Karpas-422 (cell line): ENCODE results near the gene ZDHHC11. TPM values are rescaled to one million over a fixed set of nuclear protein-coding genes. Genes with fewer than 3 reads are reported as not detected.

Source experiments
- DNase-seq: peaks from one replicate; pipeline ENCODE4 v3.0.0-alpha.2; 2015
- H2AFZ ChIP-seq: fragments of 200-600 bp; sonication (generic); 2 replicates; pipeline ENCODE4 v1.6.1; 2014; ENCODE audit warnings: antibody characterized with exemption, low read length, mixed read lengths
- H3K27ac ChIP-seq: fragments of 200-600 bp; sonication (generic); 2 replicates; pipeline ENCODE4 v1.5.1; 2014; ENCODE audit warnings: mild to moderate bottlenecking, low read length, moderate library complexity
- H3K27me3 ChIP-seq: fragments of 200-600 bp; sonication (generic); 2 replicates; pipeline ENCODE4 v1.6.1; 2014; ENCODE audit warnings: low read length, mixed read lengths
- H3K36me3 ChIP-seq: fragments of 200-600 bp; sonication (generic); 2 replicates; pipeline ENCODE4 v1.6.1; 2014; ENCODE audit warnings: low read length, mixed read lengths; ENCODE audit not compliant: insufficient read depth
- H3K4me1 ChIP-seq: fragments of 200-600 bp; sonication (generic); 2 replicates; pipeline ENCODE4 v1.6.1; 2014; ENCODE audit warnings: mild to moderate bottlenecking, low read length, mixed read lengths
- H3K4me2 ChIP-seq: fragments of 200-600 bp; sonication (generic); 2 replicates; pipeline ENCODE4 v1.6.1; 2014; ENCODE audit warnings: low read length, low read depth, mild to moderate bottlenecking; ENCODE audit not compliant: poor library complexity, severe bottlenecking
- H3K4me3 ChIP-seq: fragments of 200-600 bp; sonication (generic); 2 replicates; pipeline ENCODE4 v1.5.1; 2014; ENCODE audit warnings: mild to moderate bottlenecking, antibody characterized with exemption, low read length, mixed read lengths
- H3K79me2 ChIP-seq: fragments of 200-600 bp; sonication (generic); 2 replicates; pipeline ENCODE4 v1.6.1; 2014; ENCODE audit warnings: mild to moderate bottlenecking, low read length, mixed read lengths
- H3K9ac ChIP-seq: fragments of 200-600 bp; sonication (generic); 2 replicates; pipeline ENCODE4 v1.6.0; 2014; ENCODE audit warnings: low read length
- H3K9me2 ChIP-seq: fragments of 200-600 bp; sonication (generic), shearing (Covaris generic); replicated peaks from 2 replicates; pipeline ENCODE4 v1.6.0; 2014; ENCODE audit warnings: mild to moderate bottlenecking, low read length, moderate library complexity; ENCODE audit not compliant: insufficient read depth
- H3K9me3 ChIP-seq: fragments of 300-700, 200-600 bp; sonication (generic); 2 replicates; pipeline ENCODE4 v1.6.1; 2014; ENCODE audit warnings: low read length, mixed read lengths
- H4K20me1 ChIP-seq: fragments of 200-600 bp; sonication (generic); 2 replicates; pipeline ENCODE4 v1.6.1; 2014; ENCODE audit warnings: mild to moderate bottlenecking, antibody characterized with exemption, low read length, low read depth; ENCODE audit not compliant: insufficient read depth
- total RNA-seq: library from RNA; depleted of rRNA; stranded (reverse); fragments of >200 nt; shearing (Covaris generic); gene quantifications from 2 replicates; pipeline ENCODE4 v1.2.3, GENCODE V29; 2014; ENCODE audit warnings: low replicate concordance; rRNA removed

ZDHHC11 gene, protein sequence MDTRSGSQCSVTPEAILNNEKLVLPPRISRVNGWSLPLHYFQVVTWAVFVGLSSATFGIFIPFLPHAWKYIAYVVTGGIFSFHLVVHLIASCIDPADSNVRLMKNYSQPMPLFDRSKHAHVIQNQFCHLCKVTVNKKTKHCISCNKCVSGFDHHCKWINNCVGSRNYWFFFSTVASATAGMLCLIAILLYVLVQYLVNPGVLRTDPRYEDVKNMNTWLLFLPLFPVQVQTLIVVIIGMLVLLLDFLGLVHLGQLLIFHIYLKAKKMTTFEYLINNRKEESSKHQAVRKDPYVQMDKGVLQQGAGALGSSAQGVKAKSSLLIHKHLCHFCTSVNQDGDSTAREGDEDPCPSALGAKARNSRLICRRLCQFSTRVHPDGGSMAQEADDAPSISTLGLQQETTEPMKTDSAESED
- total RNA-seq: 10.8 and 15.7 TPM in 2 replicates

DNA sequence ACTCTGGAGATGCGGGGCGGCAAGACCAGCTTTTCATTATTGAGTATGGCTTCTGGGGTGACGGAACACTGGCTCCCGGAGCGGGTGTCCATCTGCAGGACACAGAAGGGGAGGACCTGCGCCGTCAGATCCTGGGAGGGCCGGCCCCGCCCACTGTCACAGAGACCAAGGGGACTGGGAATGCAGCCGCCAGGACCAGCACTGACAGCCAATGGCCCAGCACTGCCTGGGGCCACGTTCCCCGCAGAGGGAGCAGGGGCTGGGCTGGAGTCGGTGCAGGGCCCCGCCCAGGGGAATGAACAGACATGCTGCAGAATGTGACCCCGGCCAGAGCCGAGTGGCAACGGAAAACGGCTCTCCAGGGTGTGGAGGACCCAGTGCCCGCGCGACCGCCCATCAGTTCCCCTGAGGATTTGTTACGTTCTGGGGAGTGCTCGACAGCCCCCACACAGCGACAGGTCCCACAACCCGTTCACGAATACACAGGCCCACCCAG is at the start of gene ZDHHC11:
Gene ZDHHC11, minus strand, starts transcription at position 476 of the 496 bp plus-strand sequence. Its CDS starts 384 bp downstream, at position 92.
- Histone ChIP-seq H3K27me3 (no peaks in the 10 kb centered on the region), H3K4me3 (no peak within 1 kb of the TSS), H3K9ac (no peak within 1 kb of the TSS), H3K9me2 (no peaks in the 10 kb centered on the region), H3K4me1 (no peaks in the 10 kb centered on the region), H4K20me1 (no peaks in the 10 kb centered on the region), H3K9me3 (no peaks in the 10 kb centered on the region), H3K36me3 (no peaks in the 10 kb centered on the region), H3K4me2 (no peak within 1 kb of the TSS), H3K79me2 (no peaks in the 10 kb centered on the region), H3K27ac (no peak within 1 kb of the TSS), H2AFZ (no peak within 1 kb of the TSS)
- no peak for DNase-seq

DNA sequence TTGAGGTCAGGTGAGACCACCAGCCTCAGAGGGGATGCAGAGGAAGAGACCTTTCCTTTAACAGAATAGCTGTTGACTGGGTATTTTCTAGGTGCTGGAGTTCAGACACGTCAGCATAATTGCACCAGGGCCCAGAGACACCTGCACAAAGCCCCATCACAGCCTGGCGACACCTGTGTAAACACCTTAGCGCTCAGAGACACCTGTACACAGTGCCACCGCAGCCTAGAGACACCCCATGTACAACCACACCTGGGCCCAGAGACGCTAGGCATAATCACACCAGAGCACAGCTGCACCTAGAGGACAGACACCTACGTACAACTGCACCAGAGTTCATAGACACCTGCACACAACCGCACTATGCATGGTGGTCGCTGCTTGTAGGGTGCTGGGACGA is 42.9 kb upstream of the ZDHHC11 start:
- Histone ChIP-seq H3K4me2 (peak overlapping the region; percentile 92), H3K4me1 (peaks cover 24% of the 10 kb centered on the region), H3K9me2 (no peaks in the 10 kb centered on the region), H3K4me3 (peak overlapping the region; percentile 99), H3K9ac (peak overlapping the region; percentile 91), H3K27me3 (no peaks in the 10 kb centered on the region), H4K20me1 (0 out of 2 replicates have a peak, but pooled peaks cover 6% of the 10 kb centered on the region), H3K79me2 (peaks cover 80% of the 10 kb centered on the region), H3K9me3 (no peaks in the 10 kb centered on the region), H3K36me3 (peaks cover 39% of the 10 kb centered on the region), H3K27ac (no peak overlapping the region; the same call in 1 of the 2 replicates), H2AFZ (peak overlapping the region; percentile 26; the same call in 1 of the 2 replicates)
- DNase-seq: no peak

- Histone ChIP-seq H4K20me1 (0 out of 2 replicates have a peak, but pooled peaks cover 6% of the 10 kb centered on the region), H3K9me3 (no peaks in the 10 kb centered on the region), H3K4me1 (peaks cover 24% of the 10 kb centered on the region), H3K4me2 (peak overlapping the region; percentile 92), H3K79me2 (peaks cover 86% of the 10 kb centered on the region), H3K9ac (peak overlapping the region; percentile 91), H2AFZ (peak overlapping the region; percentile 26; the same call in 1 of the 2 replicates), H3K9me2 (no peaks in the 10 kb centered on the region), H3K27ac (peak overlapping the region; percentile 15; the same call in 1 of the 2 replicates), H3K4me3 (peak overlapping the region; percentile 99), H3K36me3 (peaks cover 45% of the 10 kb centered on the region), H3K27me3 (no peaks in the 10 kb centered on the region)
- DNase-seq: peak; percentile 52
These were observed 42.3 kb upstream of the ZDHHC11 start for GRCh38 chr5:893137-893506.

GRCh38 chr5:892394-893136 is 41.8 kb upstream of the ZDHHC11 start, which contains the start of the genes BRD9 and TRIP13:
Gene BRD9 (minus strand): TSS chr5:892801. CDS start chr5:892657, 144 bp downstream.
Gene TRIP13 (plus strand): TSS chr5:892884. CDS start chr5:892999, 115 bp downstream.
- Histone ChIP-seq H3K27me3 (no peaks in the 10 kb centered on the region), H3K4me1 (peaks cover 24% of the 10 kb centered on the region), H3K9ac (peak within 1 kb of the TSS; percentile 91), H2AFZ (peak within 1 kb of the TSS; percentile 26; the same call in 1 of the 2 replicates), H3K27ac (peak within 1 kb of the TSS; percentile 45; the same call in 1 of the 2 replicates), H3K36me3 (peaks cover 51% of the 10 kb centered on the region), H4K20me1 (0 out of 2 replicates have a peak, but pooled peaks cover 6% of the 10 kb centered on the region), H3K79me2 (peaks cover 91% of the 10 kb centered on the region), H3K9me3 (no peaks in the 10 kb centered on the region), H3K4me2 (peak within 1 kb of the TSS; percentile 92), H3K9me2 (no peaks in the 10 kb centered on the region), H3K4me3 (peak within 1 kb of the TSS; percentile 99)
- DNase-seq: peak; percentile 93

DNA sequence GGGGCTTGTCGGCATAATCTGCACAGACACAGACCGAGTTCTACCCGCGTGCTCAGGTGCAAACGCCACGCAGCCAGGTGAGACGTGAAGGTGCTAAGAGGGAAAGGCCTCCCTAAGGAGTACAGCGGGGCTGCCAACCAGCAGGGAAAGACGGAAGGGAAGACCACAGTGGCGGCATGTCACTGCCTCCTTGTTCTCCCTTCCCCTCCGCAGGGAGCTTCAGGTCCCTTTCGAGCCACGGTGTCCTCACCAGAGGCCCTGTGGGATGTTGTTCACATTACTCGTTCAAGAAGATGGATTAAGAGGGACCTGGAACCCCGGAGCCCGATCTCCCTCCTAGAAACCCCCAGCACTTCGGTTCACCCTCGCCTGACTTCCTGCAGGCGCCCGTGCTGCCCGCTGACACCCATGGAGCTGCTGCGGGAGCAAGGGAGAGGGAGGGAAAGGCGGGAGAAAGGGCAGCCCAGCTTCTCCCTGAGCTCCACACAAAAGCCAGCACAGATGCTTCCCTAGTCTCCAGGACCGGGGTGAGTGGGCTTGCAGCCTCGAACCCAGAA is 41.1 kb upstream of the ZDHHC11 start:
- H3K4me1 ChIP-seq: peaks cover 24% of the 10 kb centered on the region
- peaks cover 56% of the 10 kb centered on the region for H3K36me3 ChIP-seq
- no peak overlapping the region for H2AFZ ChIP-seq
- no peaks in the 10 kb centered on the region for H3K9me3 ChIP-seq
- H3K4me2 ChIP-seq: peak overlapping the region; percentile 92
- H3K9me2 ChIP-seq: no peaks in the 10 kb centered on the region
- no peak overlapping the region; the same call in 1 of the 2 replicates for H3K27ac ChIP-seq
- H3K4me3 ChIP-seq: peak overlapping the region; percentile 99
- H3K79me2 ChIP-seq: peaks cover 92% of the 10 kb centered on the region
- H3K27me3 ChIP-seq: no peaks in the 10 kb centered on the region
- H3K9ac ChIP-seq: peak overlapping the region; percentile 91
- H4K20me1 ChIP-seq: 0 out of 2 replicates have a peak, but pooled peaks cover 5% of the 10 kb centered on the region
- DNase-seq: no peak

- Histone ChIP-seq H3K79me2 (peaks cover 90% of the 10 kb centered on the region), H3K9me3 (no peaks in the 10 kb centered on the region), H3K36me3 (peaks cover 50% of the 10 kb centered on the region), H3K4me1 (peaks cover 24% of the 10 kb centered on the region), H3K27me3 (no peaks in the 10 kb centered on the region), H3K4me2 (peak overlapping the region; percentile 92), H3K9ac (peak overlapping the region; percentile 91), H4K20me1 (0 out of 2 replicates have a peak, but pooled peaks cover 3% of the 10 kb centered on the region), H3K9me2 (no peaks in the 10 kb centered on the region), H3K27ac (no peak overlapping the region; the same call in 1 of the 2 replicates), H3K4me3 (peak overlapping the region; percentile 99), H2AFZ (no peak overlapping the region)
- no peak for DNase-seq
These were observed 40.5 kb upstream of the ZDHHC11 start for GRCh38 chr5:891117-891836.

GRCh38 chr5:889075-889710 is 38.4 kb upstream of the ZDHHC11 start:
- no peak overlapping the region for H3K4me2 ChIP-seq
- H3K9ac ChIP-seq: no peak overlapping the region
- H3K79me2 ChIP-seq: peaks cover 90% of the 10 kb centered on the region
- no peaks in the 10 kb centered on the region for H3K9me2 ChIP-seq
- H3K27me3 ChIP-seq: no peaks in the 10 kb centered on the region
- H3K36me3 ChIP-seq: peaks cover 46% of the 10 kb centered on the region
- no peaks in the 10 kb centered on the region for H3K9me3 ChIP-seq
- no peak overlapping the region for H3K4me3 ChIP-seq
- no peak for DNase-seq
- H3K27ac ChIP-seq: no peak overlapping the region
- H3K4me1 ChIP-seq: peaks cover 21% of the 10 kb centered on the region
- H2AFZ ChIP-seq: no peak overlapping the region
- 0 out of 2 replicates have a peak, but pooled peaks cover 7% of the 10 kb centered on the region for H4K20me1 ChIP-seq
